Activated CD4-positive, alpha-beta T cell treated with anti-CD3 and anti-CD28 coated beads for 48 hours (primary cell): Measurements from ENCODE around the gene FXYD1.
"Not testable (repeated sequence)": the region's sequence is repeated elsewhere in the genome, so short reads cannot be mapped to it uniquely, and the experiment has no call there.

Source experiments
- DNase-seq: peaks from one replicate; pipeline ENCODE4 v3.0.0-alpha.2; 2020

The FXYD1 gene

GRCh38 chr19:35144259-35144599 is 5.6 kb downstream of the FXYD1 start:
- DNase-seq, result no peak

- DNase-seq, result no peak
Measured at GRCh38 chr19:35144600-35145436, 6.2 kb downstream of the FXYD1 start.

- DNase-seq, result no peak
Measured at GRCh38 chr19:35146746-35147459, 8.3 kb downstream of the FXYD1 start.

- no peak for DNase-seq
Measured at GRCh38 chr19:35149463-35149862, 10.8 kb downstream of the FXYD1 start.

- no peak for DNase-seq
Measured at GRCh38 chr19:35150445-35150844, 11.8 kb downstream of the FXYD1 start.

- no peak for DNase-seq
Measured at GRCh38 chr19:35151273-35152065, 12.8 kb downstream of the FXYD1 start.

GRCh38 chr19:35153129-35153522 is 14.5 kb downstream of the FXYD1 start:
- DNase-seq, result not testable (repeated sequence)

GRCh38 chr19:35153701-35154524 is 15.3 kb downstream of the FXYD1 start:
- peak; percentile 89 for DNase-seq

- peak; percentile 91 for DNase-seq
Measured at GRCh38 chr19:35154525-35155406, 16.1 kb downstream of the FXYD1 start, which contains the start of gene FXYD5. Gene FXYD5 (plus strand): TSS chr19:35154735. CDS start chr19:35155551, 816 bp downstream.

- DNase-seq, result peak; percentile 60
Measured at GRCh38 chr19:35155441-35155840, 16.8 kb downstream of the FXYD1 start.

- no peak for DNase-seq
Measured at GRCh38 chr19:35155981-35156672, 17.5 kb downstream of the FXYD1 start.

- DNase-seq, result no peak
Measured at GRCh38 chr19:35156673-35157014, 18.0 kb downstream of the FXYD1 start.

GRCh38 chr19:35157431-35157830 is 18.8 kb downstream of the FXYD1 start:
- no peak for DNase-seq

- no peak for DNase-seq
Measured at GRCh38 chr19:35159606-35160005, 21.0 kb downstream of the FXYD1 start.

GRCh38 chr19:35160629-35161433 is 22.2 kb downstream of the FXYD1 start:
- DNase-seq, result no peak

GRCh38 chr19:35161434-35161743 is 22.8 kb downstream of the FXYD1 start:
- no peak for DNase-seq

GRCh38 chr19:35162471-35163326 is 24.1 kb downstream of the FXYD1 start:
- DNase-seq, result no peak

GRCh38 chr19:35164418-35164817 is 25.8 kb downstream of the FXYD1 start:
- no peak for DNase-seq
